ENCODE measurements around the gene C8G. TPM values are rescaled to one million over a fixed set of nuclear protein-coding genes. Genes with fewer than 3 reads are reported as not detected.

The C8G gene
- total and polyA plus RNA-seq, 9 of the 15 experiments (the other 6 are each of a cell fraction or from before 2014, with no cell fraction given) = 0.35 to 5.9 (median 2.7) TPM; not detected in 2

- TF ChIP-seq NFIC (IDR thresholded peaks at IDR 0.05) (0 out of 2 replicates have a peak, but pooled peaks have one; percentile 15), KLF1 (tag; IDR thresholded peaks at IDR 0.05) (no peak), CHAMP1 (IDR thresholded peaks at IDR 0.05) (no peak), NCOA6 (IDR thresholded peaks at IDR 0.05) (no peak), ATF7 (IDR thresholded peaks at IDR 0.05) (peak; percentile 58), MCM7 (IDR thresholded peaks at IDR 0.05) (no peak), EP300 (IDR thresholded peaks at IDR 0.05; ENCODE audit: low read length) (no peak), NR1H2 (CRISPR knock-in tag; IDR thresholded peaks at IDR 0.05) (no peak), NR2C2 (CRISPR knock-in tag; IDR thresholded peaks at IDR 0.05) (no peak), NR2C2 (tag; IDR thresholded peaks at IDR 0.05) (no peak), MIER1 (IDR thresholded peaks at IDR 0.05; ENCODE audit: low read depth) (no peak), MBD2 (IDR thresholded peaks at IDR 0.05; ENCODE audit: borderline replicate concordance, low read depth) (peak; percentile 80; the same call in 1 of the 2 replicates), KLF6 (CRISPR knock-in tag; IDR thresholded peaks at IDR 0.05; ENCODE audit: borderline replicate concordance) (no peak), ETS1 (conservative IDR thresholded peaks at IDR 0.05; ENCODE audit: control insufficient read depth, low read depth, low read length) (no peak), SAFB2 (IDR thresholded peaks at IDR 0.05; ENCODE audit: borderline replicate concordance, low read depth, low read length, severe bottlenecking) (no peak), EZH2 (IDR thresholded peaks at IDR 0.05; ENCODE audit: borderline replicate concordance, low read depth, low read length) (no peak), NCOA1 (IDR thresholded peaks at IDR 0.05; ENCODE audit: low read depth) (peak; percentile 19; the same call in 1 of the 2 replicates), NCOA4 (IDR thresholded peaks at IDR 0.05; ENCODE audit: partially characterized antibody) (no peak), KDM2B (CRISPR knock-in tag; IDR thresholded peaks at IDR 0.05) (no peak; the same call in 1 of the 2 replicates), MYNN (IDR thresholded peaks at IDR 0.05) (no peak), MYNN (CRISPR knock-in tag; IDR thresholded peaks at IDR 0.05) (no peak), SP2 (IDR thresholded peaks at IDR 0.05; ENCODE audit: extremely low read depth, low read depth, low read length, poor library complexity, severe bottlenecking) (no peak), PHF20 (IDR thresholded peaks at IDR 0.05; ENCODE audit: partially characterized antibody) (peak; percentile 44), TBP (optimal IDR thresholded peaks at IDR 0.05; ENCODE audit: low read depth, low read length) (peak; percentile 53), ZKSCAN1 (IDR thresholded peaks at IDR 0.05; ENCODE audit: low read depth, low read length) (0 out of 2 replicates have a peak, but pooled peaks have one; percentile 28), IRF1 (CRISPR knock-in tag; IDR thresholded peaks at IDR 0.05; ENCODE audit: borderline replicate concordance) (no peak), NCOR1 (IDR thresholded peaks at IDR 0.05) (no peak)
These were observed 5.0 kb downstream of the C8G start (continued) for GRCh38 chr9:136949817-136950655.
